Bone marrow (tissue), 2 donors: ENCODE results near the gene R3HDM2.

Experiments used
- DNase-seq, 2 donors: peaks; one replicate each; lab custom pipeline; 2025; lab: John Stamatoyannopoulos, UW

The R3HDM2 gene

GRCh38 chr12:57430931-57431566 lies at the start of gene R3HDM2:
TSS of gene R3HDM2 (minus strand) at chr12:57431043. CDS start at chr12:57310428, 120,615 bp downstream.
- peak; percentile 90 to 98 for DNase-seq

DNA sequence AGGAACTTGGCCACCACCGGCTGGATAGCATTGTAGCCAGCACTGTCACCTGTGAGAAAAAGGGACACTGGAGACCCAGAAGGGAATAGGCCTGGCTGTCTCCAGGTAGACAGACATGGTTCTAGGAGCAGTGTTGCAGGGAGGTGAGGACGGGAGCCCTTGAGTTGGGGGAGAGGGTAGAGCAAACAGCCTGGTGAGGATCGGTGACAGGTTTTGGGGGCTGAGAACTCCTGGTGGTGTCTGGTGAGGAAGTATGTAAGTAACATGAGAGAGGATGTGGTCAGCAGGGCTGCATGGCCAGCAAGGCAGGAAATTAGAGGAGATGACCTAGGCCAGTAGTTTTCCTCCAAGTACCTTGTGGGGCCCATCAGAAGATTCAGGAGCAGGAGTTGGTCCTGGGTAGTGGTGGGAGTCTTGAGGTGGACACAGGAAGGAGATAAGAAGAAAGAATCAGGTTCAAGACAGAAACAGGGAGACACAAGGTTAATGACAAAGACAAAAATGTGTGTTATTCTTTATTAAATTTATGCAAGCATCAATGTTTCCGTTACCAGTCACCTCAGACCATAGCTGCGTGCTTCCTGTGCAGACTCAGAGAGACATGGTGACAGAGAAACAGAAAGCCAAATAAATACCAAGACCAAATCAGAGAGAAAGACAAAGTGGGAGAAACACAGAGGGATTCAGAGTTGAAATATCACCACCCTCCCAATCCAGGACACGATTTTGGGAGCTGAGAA lies 48.7 kb upstream of the R3HDM2 start, which contains the start of gene ARHGAP9:
TSS of gene ARHGAP9 (minus strand) at position 491 of the 740 bp plus-strand sequence. CDS start at position 31, 460 bp downstream.
- peak in 1 of 2 donors; percentile 61 for DNase-seq

GRCh38 chr12:57479043-57479375 lies 48.2 kb upstream of the R3HDM2 start:
- no peak for DNase-seq

DNA sequence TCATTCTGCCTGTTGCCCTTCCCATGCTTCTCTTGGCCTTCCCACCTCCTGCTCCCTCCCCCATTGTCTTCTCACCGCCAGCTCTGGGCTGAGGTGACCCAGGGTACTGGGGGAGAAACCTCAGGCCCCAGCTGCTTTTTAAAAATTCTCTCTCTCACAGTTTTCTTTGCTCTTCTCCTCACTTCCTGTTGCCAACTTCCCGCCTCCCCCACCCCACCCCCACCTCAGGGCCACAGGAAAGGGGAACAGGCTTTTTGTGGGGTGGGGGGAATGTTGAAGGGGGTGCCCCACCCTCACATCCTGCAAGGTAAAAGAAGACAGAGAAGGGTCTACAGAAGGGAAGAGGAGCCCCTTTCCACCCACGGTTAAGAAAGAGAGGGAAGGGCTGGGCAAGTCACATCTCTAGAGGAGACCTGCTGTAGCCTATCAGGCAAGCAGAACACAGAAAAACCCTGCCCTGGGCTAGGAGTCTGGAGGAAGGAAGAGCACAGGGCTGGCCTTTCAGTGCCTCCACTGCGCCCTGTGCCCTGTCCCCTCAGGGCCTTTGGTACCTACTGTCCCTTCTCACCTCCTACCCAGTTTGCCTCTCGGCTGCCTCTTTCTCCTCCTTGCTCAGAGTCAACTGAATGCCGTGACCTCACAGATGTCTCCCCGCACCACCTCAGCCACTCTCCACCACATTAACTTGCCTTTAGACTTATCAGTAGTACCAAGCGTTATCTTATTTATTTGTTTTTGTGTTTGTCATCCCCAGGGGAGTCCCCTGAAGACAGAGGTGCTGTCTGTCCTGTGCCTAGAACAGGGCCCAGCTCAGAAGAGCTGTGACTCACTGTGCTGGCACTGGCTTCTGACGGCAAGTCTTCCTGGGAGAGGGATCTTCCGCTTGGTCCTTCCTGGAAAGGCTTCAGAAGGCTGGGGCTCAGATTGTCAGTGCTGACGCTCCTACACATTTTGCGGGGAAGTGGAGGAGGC lies 47.2 kb upstream of the R3HDM2 start:
- peak in 1 of 2 donors; percentile 15 for DNase-seq

- no peak for DNase-seq
These were observed 46.3 kb upstream of the R3HDM2 start for GRCh38 chr12:57476993-57477709.

GRCh38 chr12:57476162-57476992 lies 45.5 kb upstream of the R3HDM2 start:
- DNase-seq, result peak in 1 of 2 donors; percentile 42

DNA sequence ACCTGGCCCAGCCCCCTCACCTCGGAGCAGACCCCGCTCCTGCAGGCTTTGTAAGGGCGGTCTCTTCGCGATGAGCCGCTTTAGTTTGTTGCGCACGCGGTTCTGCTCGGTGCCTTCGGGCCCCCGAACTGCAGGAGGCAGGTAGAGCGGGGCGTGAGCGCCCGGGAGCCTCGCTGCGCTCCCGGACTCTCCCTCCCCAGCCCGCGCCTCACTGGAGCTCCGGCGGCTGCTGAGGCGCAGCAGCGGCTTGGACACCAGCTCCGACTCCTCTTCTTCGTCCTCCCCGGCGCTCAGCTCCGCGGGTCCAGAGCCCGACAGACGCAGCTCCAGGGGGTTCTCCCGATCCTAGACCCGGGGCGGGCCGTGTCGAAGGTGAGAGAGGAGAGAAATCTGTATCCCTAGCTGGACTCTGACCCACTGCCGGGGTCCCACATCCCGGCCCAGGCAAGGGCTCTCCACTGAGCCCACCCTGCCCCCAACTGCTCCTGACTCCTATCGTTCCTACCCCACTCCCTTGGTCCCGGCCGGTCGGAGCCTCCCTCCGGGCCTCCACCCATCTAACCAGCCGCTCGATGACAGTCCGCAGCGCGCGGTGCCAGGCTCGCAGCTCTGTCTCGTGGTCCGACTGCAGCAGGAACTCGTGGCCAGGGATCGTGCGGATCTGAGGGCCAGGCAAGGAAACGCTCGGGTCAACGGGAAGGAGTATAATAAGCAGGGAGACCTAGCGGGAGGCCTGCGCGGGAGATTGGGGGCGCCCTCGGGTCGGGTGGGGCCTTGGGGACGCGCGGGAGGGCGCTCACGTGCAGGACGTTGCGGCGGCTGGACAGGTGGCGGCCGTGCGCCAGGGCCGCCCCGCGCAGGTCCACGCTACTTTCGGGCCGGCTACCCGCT lies 44.7 kb upstream of the R3HDM2 start:
- DNase-seq, result no peak

DNA sequence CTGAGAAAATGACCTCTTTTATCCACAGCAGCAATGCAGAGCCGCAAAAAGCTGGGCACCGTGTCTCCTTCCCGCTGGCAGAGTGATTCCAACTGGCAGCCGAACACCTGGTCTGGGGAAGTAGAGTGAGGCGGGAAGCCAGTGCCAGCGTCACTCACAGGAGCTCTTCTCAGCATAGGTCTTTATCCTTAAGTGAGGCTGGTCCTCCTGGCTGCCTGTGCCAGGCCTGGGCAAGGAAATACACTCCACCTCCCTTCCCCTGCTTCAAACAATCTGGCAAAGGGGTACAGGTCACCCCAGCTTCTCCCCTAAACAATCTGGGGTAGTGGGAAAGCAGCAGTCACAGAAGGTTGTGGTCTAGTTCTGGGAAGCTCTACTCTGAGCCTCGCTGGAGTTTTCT lies 44.0 kb upstream of the R3HDM2 start:
- DNase-seq, result no peak

DNA sequence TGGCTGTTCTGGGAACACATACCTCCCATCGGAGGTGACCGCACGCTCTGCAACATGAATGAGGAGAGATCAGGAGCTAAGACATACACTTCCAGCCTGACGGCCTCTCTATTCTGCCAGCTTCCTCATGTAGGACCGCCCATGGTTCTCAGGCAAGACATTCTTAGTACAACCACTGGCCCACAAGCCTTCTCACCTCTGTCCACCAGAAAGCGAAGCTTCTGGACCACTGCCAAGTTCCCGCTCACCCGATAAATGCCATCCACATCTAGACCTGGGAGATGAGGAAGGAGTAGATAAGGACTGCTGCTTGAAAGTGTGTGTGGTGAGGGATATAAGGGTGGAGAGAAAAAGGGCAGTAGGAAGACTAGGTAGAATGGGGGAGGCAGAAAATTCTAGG lies 43.6 kb upstream of the R3HDM2 start:
- DNase-seq, result no peak

DNA sequence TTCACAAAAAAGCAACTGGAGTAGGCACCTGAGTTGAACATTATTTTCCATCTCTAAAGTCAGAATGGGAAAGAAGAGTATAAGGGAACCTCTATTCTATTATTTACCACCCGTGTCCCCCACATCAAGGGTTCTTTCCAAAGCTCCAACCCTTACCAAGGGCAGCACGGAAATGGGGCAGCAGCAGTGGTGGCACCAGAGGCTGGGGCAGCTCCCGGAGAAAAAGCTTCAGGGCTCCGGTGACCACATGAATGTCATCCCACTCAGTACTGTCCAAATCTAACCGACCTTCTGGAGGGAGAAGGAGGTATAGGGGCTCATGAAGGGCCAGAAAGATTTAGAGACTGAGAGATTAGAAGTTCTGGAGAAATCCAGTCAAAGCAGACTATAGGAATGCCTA lies 43.0 kb upstream of the R3HDM2 start:
- no peak for DNase-seq

GRCh38 chr12:57473392-57473791 lies 42.5 kb upstream of the R3HDM2 start:
- DNase-seq, result no peak

GRCh38 chr12:57472391-57472790 lies 41.5 kb upstream of the R3HDM2 start:
- no peak for DNase-seq

- no peak for DNase-seq
These were observed 40.8 kb upstream of the R3HDM2 start for GRCh38 chr12:57471661-57472060.

GRCh38 chr12:57470970-57471656 lies 40.3 kb upstream of the R3HDM2 start:
- DNase-seq, result no peak

DNA sequence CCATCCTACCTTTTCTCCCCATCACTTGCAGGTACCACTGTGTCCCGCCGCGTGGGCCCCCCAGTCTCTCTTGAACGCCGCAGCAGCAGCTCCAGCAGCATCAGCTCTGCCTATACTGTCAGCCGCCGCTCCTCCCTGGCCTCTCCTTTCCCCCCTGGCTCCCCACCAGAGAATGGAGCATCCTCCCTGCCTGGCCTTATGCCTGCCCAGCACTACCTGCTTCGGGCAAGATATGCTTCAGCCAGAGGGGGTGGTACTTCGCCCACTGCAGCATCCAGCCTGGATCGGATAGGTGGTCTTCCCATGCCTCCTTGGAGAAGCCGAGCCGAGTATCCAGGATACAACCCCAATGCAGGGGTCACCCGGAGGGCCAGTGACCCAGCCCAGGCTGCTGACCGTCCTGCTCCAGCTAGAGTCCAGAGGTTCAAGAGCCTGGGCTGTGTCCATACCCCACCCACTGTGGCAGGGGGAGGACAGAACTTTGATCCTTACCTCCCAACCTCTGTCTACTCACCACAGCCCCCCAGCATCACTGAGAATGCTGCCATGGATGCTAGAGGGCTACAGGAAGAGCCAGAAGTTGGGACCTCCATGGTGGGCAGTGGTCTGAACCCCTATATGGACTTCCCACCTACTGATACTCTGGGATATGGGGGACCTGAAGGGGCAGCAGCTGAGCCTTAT lies 39.6 kb upstream of the R3HDM2 start:
- DNase-seq, result no peak

GRCh38 chr12:57469296-57470164 lies 38.7 kb upstream of the R3HDM2 start:
- no peak for DNase-seq

DNA sequence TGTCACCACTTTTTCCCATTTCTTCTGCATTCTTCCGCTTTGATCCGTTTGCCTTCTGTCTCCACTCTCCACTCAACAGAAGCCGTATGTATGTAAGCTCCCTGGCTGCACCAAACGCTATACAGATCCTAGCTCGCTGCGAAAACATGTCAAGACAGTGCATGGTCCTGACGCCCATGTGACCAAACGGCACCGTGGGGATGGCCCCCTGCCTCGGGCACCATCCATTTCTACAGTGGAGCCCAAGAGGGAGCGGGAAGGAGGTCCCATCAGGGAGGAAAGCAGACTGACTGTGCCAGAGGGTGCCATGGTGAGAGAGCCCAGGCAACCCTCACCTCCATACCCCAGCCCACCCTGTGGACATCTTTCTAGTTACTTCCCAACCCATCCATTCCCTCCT lies 37.1 kb upstream of the R3HDM2 start:
- no peak for DNase-seq
